ENCODE data around the gene LGALS8.

Gene LGALS8

DNA sequence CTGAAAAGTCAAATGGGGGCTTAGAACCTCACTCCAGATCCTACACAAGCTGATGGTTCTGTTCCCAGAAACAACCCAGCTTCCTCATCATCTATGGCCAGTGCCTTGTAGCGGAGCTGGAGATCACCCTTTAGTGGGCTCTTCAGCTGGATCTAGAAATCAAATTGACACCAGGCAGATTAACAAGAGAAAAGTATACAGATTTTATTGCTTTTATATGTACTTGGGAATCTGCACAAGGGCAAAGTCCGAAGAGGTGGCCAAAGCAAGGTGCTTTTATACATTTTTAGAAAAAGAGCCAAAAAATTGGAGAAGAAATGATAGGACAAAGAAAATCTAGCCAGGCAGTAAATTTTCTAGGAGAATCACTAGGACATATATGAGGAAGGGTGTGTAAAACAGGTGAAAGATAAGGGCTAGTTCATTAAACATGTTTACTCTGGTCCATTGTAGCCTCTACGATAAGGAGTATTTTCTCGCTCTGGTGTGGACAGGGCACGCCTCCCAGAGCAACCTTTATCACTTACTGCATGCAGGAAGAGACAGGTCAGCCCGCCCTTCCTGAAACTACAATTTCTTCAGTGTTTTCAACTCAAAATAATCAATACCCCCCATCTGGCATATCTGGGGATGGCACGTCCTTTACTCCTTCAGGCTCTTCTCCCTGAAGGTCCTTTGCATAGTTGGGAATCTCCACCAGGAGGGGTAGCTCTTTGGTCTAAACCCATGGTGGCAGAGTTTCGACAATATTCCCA, 14.0 kb upstream of the LGALS8 start:
- DNase-seq: no peak

DNA sequence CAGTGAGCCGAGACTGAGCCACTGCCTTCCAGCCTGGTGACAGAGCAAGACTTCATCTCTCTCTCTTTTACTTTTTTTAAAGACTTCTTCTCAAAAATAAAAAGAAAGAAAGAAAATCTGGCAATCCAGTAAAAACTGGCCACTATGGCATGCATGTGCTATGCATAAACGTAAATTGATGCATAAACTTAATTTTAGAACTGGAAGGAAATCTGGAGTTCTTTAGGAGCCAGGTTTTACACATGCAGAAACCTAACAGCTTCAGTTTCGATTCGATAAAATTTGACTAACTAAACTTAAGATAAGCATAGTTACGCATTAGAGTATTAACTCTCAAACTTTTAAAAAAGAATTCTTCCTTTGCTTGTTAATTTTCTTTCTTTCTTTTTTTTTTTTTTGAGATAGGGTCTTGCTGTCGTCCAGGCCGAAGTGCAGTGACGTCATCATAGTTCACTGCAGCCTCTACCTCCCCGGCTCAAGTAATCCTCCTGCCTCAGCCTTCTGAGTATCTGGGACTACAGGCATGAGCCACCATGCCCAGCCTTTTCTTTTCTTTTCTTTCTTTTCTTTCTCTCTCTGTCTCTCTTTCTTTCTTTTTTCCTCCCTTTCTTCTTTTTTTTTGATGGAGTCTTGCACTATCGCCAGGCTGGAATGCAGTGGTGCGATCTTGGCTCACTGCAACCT, 11.9 kb upstream of the LGALS8 start:
- no peak for DNase-seq

DNA sequence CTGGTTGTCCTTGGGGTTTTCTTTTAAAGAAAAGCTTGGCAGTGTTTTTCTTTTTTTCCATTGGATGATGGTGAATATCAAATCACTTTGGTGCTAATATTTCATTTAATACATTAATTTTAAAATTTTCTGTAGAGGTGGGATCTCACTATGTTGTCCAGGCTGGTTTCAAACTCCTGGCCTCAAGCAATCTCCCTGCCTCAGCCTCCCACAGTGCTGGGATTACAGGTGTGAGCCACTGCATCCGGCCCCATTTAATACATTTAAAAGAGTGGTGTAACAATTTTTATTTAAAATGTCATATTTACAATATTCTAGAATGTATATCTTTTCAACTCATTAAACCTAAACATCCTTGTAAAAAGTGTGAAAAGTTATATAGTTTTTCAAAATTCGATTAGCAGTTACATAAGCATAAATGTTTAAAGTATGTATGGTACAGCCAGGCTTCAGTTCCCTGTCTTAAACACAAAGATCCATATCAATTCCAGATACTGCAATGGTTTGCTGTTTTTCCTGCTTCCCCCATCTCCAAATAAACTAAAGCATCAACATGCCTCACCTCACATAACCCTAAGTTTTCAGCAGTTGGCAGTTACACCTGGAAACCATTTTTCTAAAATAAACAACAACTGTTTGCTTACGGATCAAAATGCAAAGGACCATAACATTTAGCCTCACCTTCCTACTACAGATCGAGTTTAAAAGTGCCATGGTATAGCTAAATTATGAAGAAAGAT, 8.9 kb upstream of the LGALS8 start:
- DNase-seq: no peak

DNA sequence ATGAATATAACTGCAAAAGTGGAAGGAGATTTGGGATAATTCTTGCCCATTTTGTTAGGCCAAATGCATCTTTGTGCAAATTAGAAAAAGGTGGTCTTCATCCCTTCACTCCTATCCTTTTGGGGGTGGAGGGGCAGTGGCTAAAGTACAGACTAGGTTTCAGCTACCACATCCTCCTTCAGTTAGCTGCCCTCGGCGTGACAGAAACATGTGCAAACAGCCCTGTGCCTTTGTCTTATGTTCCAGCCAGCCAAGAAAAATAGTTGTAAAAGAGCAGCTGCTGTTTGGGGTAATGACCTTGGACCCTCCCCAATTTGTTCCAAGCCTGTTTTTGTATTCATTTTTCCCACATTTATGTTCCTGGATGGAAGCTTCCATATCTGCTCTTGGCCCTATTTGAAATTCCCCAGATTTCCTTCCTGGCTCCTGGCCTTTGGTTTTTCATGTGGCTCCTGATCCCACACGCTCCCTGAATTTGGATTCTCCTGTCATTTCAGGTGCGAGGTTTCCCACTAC, 8.3 kb upstream of the LGALS8 start:
- no peak for DNase-seq

DNA sequence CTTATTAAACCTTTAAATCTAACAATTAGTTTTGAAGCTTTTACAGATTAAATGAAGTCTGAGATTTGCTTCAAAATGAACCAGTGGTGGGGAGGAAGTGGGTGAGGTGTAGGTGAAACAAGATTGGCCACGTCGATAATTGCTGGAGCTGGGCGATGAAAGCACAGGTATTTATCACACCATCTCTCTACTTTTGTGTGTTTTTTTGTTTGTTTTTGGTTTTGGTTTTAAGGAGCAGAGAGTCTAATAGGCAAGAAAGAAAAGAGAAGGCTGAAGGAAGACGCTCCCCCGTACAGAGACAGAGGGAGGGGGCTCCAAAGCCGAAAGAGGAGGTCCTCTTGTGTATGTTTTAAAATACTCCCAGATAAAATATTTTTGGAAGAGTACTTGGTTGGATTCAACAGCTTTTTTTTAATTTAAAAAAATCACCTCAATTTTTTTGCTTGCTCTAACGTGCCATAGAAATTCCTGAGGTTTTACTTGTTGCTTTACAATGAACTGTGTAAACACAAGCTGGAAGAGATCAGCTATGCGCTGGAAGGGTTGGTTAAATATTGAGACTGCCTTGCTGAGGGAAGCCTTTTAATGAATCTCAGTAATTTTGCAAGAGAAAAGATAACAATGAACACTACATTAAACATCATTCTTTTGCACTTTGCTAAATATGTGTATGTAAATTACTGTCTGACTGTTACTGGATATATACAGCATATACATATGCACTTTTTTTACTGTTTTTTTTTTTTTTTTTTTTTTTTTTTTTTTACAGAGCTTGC, 6.7 kb upstream of the LGALS8 start:
- DNase-seq: no peak

DNA sequence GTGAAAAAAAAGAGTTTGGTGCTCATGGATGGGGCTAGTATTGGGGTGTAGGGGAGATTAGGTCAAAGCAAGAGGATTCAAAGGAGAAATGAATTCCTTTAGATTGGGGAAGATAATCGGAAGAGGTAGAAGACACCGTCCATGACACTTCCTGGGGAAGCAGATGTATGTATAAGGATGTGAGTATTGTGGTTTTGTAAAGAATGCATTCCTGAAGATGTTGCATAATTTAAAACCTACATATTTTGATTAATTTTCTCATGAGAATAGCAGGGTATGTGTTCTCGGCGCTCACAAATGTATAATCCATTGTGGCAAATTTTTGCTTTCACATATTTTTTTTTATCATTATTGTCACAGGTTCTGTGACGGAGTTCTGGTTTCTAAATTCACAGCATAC, 5.5 kb upstream of the LGALS8 start:
- DNase-seq: no peak

DNA sequence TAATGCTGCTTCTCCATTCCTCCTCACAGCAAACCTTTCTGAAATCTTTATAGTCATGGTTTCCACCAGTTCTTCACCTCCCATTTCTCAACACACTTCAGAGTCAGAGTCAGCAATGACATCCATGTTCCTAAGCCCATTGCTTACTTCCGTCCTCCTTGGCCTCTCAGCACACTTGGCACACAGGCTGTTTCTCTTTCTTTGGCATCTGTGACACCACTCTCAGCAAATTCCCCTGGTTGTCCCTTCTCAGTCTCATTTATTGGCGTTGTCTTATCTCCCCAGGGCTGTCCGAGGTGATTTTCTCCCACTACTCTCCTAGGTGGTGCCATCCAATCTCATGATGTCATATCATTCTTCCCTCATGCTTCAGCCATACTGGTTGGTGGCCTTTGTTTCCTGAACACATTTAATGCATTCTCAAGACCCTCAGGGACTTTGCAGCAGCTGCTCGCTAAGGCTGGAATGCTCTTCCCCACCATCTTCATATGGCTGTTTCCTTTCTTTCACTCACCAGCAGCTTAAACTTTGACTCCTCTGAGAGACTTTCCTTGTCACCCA, 3.3 kb upstream of the LGALS8 start:
- DNase-seq: no peak

DNA sequence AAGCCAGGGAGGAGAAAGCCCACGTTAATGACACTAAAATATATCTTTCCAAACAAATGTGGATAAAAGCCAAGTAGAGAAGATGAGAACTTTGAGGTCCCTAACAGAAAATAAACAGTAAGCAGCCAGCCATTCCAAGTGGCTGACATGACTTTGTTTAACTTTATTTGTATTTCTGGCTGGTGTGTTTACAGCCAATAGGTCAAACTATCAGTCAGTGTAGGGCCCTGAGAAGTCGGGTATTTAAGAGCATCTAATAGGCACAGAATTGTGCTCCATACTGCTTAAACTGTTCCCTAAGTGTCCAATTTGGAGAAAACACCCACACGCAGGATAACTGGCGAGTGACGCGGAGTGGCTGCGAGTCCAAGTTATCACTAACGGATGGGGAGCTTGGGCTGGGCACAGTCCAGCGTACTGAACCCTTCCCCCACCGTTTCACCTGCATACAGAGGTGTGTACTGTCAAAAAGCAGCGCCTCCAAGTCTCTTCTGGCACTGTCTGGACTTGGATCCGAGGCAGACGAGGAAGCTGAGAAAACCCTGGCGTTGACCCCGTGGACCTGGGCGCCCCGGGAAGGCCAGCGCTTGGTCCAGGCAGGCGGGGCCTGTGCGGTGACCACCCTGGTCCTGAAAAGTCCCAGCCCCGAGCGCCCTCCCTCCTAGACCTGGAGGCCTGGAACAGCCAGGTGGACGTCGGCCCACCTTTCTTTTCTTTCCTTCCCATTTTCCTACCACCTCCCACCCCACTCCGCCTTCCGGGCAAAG, 662 bp upstream of the LGALS8 start:
- DNase-seq: no peak

DNA sequence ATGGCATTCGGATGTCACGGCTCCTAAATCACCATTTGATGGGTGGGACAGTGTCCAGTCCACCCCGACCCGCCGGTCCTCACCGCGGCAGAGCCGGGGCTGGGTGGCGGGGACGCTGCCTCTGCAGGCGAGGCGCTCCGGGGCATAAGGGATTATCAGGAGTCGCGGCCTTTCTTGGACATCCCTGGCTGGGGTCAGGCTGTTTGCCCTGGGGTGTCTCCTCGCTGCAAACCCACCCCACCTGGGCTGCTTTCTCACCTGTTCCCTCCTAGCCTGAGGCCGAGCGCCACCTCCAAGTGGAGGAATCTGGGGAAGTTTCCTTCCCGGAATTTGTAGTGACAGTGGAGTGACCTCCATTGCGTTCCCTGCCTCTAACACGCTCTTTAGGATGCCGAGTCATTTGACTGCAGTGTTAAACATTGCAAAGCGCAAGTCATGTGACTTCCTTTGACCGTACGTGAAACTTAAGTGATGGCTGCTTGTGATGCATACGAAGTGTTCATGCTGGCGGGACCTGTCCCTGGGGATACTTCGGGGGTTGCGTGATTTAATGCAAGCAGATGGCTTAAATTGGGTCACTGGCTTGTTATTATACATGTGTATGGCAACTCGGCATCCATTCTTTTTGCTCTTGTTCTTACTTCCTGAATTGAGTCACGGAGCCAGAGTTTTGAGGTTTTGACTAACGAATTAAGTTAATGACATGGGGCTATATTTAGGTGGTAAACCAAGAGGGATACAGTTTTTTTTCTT, 536 bp downstream of the LGALS8 start:
- DNase-seq: peak; percentile 26

DNA sequence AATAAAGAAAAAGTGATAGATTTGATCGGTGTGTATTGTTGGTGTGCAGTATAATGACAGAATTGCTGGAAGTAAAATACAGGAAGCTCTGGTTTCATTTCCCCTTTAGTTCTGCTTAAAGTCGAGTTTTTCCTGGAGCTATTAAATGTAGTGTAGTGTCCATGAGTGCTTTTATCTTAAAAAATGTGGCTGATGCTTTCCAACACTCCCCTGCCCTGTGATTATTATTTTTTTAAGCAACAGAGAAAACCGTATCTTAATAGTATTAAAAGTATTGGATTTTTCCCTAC, 1.1 kb downstream of the LGALS8 start:
- DNase-seq: no peak

DNA sequence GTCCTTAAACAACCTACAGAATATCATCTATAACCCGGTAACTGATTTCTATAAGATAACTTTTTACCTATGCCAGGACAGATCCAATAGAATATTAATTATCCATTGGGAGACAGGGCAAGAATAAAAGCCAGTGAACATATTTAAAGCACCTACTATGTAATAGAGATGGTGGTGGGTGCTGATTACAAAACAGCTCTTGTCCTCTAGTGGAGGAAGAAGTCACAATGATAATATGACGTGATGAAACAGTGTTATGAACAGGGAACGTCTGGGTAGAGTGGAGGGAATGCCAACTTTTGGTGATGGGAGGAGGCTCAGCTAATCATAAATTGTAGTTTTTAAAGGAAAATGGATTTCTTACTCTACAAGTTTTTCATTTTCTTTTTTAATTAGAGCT, 2.3 kb downstream of the LGALS8 start:
- DNase-seq: no peak

DNA sequence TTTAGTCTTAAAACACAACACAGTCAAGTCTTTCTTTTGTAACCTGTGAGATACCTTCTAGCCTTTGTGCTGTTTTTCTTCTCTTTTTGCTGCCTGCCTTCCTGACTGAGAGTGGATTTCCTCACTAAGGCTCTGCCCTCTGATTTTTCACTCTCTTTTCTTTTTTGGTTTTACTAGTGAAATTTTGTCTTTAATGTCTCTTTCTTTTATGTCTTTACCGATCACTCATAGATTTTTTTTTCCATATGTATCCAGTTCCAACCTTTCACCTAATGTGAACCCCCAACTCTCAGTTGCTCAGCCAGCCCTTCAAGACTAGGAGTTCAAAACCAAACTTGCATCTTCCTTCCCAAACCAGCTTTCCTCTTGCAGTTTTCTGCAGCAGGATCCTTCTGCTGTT, 6.5 kb downstream of the LGALS8 start:
- no peak for DNase-seq

DNA sequence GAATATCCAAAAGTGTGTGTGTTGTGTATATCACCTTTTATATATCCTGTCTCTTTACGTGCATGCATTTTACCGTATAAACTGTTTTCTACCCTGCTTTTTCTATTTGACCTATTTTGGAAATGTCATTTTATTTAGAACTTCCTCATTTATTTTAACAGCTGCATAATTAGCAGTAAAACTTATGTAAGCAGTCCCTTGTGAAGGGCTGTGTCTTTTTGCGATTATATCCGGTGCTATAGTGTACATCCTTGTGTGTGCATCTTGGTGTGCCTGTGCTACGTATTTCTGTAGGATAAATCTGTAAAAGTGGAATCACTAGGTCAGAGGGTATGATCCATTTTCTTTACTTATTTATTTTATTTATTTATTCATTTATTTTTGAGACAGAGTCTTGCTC, 7.2 kb downstream of the LGALS8 start:
- no peak for DNase-seq

DNA sequence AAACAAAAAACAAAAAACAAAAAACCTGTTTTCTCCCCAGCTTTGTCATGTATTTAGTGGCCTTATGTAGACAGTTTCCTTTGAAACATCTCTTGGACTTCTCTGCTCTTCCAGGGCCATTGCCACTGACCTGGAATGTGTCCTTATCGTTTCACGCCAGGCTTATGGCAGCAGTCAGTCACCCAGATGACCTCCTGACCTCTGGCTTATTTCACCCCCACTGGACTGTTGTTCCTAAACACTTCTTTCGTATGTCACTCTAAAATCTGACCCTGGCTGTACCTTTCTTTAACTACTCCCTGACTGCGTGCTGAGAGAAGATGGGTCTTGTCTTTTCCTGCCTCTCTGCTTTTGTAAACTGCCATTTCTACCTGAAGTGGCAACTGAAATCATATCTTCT, 9.1 kb downstream of the LGALS8 start:
- DNase-seq: no peak

DNA sequence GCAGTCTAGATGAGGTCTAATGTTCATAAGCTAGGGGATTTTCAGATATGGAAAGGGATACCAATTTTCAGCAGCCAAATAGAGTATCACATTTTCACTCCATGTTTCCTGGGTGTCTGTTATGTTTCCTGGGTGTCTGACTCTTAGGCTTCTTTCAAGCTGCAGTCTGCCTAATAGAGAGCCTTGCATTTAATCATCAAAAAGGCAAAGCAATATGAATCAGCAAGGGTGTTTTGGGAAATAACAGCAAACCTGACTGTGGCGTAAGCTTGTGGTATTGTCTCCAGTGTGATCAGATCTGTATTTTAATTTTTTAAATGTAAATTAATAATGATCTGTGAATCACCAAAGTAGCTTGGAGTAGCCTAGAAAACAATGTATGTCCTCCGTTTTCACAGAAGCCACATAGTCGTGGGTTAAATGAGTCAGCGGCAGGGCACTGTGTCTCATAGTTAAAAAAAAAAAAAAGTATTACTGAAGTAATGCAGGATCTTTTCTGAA, 10.4 kb downstream of the LGALS8 start:
- no peak for DNase-seq

DNA sequence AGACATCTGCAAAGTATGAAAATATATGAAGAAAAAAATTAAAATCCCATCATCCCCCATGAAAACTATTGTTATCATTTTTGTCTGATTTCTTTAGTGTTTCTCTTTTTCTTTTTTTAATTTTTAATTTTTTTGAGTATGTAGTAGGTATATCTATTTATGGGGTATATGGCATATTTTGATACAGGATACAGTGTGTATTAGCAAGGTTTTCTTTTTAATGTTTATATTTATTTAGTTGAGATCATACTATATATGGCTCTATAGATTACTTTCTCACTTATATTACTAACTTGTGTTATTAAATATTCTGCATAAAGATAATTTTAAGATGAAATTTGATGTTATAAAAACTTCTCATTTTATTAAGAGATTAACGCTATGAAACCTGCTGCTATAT, 11.4 kb downstream of the LGALS8 start:
- no peak for DNase-seq

DNA sequence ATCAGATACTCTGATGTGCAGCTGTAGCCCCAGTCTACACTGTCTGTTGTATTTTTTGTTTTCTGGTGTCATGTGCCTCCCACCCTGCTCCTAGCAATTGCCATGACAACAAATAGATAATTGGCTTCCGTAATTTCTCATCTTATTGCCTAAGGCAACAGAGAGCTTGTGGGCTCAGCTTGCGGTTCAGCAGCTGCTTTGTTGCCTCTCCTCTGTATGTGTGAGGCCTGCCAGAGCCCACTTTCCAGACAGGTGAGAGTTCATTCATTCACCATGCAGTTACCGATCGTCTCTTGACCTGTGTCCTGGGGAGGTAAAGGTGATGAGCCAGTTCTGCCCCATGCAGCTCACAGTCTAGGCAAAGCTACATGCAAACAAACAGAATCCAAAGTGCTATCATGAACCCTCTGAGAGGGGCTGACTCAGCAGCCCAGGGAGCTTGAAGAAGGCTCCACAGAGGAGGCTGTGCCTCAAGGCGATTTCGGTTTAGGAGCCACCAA, 11.9 kb downstream of the LGALS8 start:
- DNase-seq: no peak

DNA sequence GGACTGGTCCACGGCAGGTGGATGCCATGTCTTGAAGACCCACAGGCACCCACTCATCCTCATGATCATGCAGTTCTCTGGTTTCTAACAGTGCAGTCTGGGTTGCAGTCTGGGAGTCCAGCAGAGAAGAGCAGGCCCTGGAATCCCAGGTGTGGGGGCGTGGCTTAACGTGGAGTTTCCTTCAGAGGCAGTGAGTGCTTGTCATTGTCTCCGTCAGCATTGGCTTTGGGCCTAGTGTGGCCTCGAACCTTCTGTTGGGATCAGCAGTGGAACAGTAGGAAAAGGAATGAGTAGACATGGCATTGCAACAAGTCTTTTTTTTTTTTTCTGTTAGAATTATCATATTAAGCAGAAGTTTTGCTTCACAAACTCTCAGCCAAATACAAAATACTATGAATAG, 12.8 kb downstream of the LGALS8 start:
- no peak for DNase-seq

DNA sequence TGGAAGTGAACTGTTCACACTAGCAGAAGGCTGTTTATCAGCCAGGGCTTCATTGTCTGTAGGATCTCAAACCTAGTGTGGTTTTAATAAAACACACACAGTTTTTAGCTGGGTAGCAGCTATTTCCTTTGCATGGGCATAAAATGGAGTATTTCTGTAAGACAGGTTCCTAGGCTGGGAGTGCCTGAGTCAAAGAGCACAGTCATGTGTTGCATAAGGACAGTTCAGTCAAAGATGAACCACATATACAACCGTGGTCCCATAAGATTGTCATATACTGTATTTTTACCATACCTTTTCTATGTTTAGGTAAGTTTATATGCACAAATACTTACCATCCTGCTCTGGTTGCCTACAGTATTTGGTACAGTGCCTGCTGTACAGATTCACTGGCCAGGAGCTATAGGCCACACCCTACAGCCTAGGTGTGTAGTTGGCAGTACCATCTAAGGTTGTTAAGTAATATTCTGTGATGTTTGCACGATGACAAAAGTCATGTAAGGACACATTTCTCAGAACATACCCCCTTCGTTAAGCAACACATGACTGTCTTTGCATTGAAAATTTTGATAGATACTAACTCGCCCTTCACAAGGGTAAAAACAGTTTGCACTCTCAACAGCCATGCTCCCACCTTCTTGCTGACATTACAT, 17.2 kb downstream of the LGALS8 start:
- DNase-seq: no peak

DNA sequence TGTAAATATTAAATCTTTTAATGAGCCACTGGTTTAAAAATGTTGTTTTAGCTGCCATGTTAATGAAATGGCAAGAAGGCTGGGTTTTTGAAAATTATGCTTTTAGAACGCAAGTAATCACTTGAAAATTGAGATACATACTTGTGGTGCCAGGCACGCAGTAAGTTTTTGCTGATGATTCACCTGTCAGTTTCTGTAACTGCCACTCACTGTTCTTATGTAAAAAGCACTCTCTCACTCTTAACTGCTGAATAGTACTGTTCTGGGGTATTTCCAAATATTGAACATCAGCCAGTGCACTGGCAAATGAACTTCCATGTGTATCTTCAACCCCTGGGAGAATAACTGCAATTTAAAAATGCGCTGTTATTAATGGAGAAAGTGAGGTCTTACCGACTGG, 17.9 kb downstream of the LGALS8 start:
- DNase-seq: no peak

Data from 8988T (cell line).